ENCODE data around the gene HCST.

Gene HCST, protein sequence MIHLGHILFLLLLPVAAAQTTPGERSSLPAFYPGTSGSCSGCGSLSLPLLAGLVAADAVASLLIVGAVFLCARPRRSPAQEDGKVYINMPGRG

DNA sequence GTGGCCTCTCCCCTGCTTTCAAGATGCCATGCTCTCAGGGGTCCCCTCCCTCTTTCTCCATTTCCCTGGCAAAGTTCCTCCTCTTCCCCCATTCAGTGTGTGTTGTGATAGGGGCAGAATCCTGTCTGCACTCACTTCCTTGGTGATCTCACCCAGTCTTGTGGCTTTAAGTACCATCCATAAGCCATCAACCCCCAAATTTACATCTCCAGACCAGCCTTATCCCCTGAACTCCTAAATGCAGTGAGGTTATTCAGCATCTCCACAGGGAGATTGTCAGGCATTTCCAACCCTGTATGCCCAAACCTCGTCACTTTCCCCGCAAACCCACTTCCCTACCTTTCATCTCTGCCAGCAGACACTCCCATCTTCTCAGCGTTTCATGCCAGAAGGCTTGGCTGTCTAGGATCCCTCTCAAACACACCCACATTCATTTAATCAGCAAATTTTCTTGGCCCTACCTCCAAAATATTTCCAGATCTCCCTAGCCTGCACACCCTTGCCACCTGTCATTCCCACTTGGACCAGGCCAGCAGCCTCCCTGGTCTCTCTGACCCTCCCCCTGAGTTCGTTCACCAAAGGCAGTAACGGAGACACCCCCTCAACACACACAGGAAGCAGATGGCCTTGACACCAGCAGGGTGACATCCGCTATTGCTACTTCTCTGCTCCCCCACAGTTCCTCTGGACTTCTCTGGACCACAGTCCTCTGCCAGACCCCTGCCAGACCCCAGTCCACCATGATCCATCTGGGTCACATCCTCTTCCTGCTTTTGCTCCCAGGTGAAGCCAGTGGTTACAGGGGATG is at the start of gene HCST:
Gene HCST, plus strand, starts transcription at position 676 of the 808 bp plus-strand sequence. Its CDS starts 65 bp downstream, at position 741.
- no peak for DNase-seq

DNA sequence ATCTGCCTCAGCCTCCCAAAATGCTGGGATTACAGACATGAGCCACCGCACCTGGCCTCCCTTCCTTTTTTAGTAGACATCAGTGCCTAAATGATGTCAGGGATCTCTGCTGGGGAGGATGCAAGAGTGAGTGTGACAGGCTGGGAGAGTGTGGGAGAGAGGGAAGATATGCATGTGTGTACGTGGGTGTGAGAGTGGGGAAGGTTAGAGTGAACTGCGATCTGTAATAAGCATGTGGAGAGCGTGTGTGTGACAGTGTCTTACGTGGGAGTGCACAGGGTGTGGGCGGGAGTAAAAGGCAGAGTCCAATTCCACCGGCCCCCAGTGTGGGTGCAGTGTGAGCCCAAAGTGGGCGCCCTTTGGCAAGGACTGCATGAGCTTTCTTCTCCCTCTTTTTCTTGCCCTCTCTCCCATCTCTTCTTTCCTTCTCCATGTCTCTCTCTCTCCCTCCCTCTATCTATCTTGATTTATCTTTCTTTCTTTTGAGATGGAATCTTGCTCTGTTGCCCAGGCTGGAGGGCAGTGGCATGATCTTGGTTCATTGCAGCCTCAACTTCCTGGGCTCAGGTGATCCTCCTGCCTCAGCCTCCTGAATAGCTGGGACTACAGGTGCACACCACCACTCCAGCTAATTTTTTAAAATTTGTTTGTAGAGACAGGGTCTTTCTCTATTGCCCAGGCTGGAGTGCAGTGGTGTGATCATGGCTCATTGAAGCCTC is 49.1 kb upstream of the HCST start:
- DNase-seq = no peak

DNA sequence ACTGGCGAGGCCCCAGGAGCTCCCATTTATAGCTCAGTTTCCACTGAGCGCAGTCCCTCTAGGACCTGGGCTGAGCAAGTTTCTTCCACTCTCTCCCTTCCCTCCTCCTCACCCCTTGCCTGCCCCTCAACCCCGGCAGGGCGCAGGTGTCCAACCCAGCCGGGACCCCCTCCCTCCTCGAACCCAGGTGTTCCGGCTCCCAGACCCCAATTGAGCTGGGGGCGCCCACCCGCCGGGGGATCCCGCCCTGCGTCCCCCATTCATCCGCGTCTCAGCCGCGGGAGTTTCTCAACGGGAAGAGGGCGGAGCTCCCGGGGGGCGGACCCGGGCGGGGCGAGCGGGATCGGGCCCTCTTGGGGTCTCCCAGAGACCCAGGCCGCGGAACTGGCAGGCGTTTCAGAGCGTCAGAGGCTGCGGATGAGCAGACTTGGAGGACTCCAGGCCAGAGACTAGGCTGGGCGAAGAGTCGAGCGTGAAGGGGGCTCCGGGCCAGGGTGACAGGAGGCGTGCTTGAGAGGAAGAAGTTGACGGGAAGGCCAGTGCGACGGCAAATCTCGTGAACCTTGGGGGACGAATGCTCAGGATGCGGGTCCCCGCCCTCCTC is 45.7 kb upstream of the HCST start, which contains the start of gene KIRREL2:
Gene KIRREL2, plus strand, starts transcription at position 366 of the 604 bp plus-strand sequence. Its CDS starts 209 bp downstream, at position 575.
- DNase-seq = no peak

DNA sequence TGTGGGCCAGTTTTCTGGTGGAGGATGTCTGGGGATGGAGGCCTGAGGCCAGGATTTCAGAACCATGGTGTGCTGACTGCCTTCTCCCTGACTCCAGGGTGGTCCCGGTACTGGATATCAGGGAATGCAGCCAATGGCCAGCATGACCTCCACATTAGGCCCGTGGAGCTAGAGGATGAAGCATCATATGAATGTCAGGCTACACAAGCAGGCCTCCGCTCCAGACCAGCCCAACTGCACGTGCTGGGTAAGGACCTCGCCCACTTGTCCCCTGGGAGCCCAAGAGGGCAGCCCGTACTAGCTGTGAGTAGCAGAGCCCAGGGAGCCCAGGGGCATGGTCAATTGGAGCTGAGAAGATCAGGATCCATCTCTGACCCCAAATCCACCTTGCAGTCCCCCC is 44.0 kb upstream of the HCST start:
- no peak for DNase-seq

DNA sequence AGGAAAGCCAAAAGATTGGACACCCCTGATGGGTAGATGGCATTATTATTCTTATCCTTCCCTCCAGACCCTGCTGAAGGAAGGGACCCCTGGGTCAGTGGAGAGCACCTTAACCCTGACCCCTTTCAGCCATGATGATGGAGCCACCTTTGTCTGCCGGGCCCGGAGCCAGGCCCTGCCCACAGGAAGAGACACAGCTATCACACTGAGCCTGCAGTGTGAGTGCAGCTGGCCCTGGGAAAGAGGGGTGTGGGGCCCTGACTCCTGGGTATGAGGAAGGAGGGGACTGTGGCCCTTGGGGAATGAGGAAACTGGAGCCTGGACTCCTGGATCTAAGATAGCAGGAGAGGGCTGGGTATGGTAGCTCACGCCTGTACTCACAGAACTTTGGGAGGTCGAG is 42.9 kb upstream of the HCST start:
- DNase-seq = no peak

DNA sequence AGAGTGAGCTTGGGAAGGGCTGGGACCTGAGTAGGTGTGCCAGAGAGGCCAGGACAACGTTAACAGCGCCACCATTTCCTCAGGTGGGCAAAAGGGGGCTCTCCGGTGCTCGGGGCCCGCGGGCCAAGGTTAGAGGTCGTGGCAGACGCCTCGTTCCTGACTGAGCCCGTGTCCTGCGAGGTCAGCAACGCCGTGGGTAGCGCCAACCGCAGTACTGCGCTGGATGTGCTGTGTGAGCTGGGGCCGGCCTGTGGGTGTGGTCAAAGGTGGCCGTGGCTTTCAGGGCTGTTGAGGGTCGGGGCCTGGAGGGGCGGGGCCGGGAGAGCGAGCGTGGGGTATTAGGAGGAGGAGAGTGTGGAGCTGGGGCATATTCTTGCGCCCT is 41.9 kb upstream of the HCST start:
- DNase-seq = no peak

DNA sequence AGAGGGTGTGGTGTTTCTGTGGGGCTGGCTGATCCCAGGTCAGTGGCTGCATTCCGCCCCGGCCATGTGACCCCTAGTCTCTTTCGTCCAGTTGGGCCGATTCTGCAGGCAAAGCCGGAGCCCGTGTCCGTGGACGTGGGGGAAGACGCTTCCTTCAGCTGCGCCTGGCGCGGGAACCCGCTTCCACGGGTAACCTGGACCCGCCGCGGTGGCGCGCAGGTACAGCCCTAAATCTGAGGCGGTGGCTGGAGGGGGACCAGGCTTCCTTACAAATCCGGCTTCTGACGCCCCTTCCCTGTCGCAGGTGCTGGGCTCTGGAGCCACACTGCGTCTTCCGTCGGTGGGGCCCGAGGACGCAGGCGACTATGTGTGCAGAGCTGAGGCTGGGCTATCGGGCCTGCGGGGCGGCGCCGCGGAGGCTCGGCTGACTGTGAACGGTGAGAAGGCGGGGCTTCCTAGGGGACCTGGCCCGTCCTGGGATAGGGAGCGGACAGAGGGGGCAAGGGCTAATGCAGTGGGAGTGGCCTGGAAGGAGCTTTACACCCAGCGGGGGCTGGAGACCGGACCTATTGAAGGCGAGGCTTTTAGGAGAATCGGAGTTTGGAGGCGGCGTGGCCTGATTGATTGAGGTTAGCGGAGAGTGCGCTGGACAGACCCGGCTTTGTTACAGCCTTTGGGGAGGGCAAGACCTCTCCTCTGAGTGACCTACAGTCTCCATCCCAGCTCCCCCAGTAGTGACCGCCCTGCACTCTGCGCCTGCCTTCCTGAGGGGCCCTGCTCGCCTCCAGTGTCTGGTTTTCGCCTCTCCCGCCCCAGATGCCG is 41.3 kb upstream of the HCST start:
- no peak for DNase-seq

DNA sequence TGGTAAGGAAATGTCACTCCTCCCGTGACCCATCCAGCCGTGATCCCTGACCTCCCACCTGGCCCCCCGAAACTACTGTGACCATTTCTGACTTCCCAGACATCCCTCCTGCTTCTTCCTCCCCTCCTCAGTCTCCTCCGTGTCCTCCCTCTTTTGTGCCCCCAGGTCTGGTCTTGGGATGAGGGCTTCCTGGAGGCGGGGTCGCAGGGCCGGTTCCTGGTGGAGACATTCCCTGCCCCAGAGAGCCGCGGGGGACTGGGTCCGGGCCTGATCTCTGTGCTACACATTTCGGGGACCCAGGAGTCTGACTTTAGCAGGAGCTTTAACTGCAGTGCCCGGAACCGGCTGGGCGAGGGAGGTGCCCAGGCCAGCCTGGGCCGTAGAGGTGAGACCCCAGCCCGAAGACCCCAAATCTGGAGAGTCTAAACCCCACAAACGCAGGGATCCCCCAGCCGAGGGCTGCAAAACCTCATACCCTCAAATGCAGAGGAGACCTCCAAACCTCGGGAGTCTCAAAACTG is 40.6 kb upstream of the HCST start:
- no peak for DNase-seq

DNA sequence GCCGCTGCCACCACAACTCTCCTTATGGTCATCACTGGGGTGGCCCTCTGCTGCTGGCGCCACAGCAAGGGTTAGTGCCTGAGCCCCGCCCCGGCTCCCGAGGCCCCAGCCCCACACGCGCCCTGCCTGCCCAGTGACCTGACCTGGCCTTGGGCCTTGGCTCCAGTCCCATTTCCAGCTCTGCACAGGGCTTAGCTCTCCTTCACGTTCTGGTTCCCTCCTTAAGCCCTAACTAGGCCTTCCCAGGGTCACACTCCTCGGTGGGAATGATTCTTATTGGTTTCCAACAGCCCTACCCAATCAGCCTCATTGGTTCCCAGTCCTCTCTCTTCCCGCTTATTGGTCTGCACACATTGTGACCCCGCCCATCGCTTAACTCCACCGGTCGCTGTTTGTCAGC is 39.8 kb upstream of the HCST start:
- no peak for DNase-seq

DNA sequence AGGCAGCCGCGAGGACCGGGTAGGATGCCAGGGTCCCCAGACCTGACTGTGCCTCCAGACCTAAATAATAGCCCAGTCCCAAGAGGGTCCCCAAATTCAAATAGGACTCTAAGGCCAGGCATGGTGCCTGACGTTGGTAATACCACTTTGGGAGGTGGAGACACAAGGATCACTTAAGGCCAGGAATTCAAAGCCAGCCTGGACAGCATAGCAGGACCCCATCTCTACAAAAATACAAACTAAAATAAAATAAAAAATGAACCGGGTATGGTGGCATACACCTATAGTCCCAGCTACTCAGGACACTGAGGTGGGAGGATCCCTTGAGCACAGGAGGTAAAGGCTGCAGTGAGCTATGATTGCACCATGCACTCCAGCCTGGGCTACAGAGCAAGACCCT is 39.3 kb upstream of the HCST start:
- no peak for DNase-seq

DNA sequence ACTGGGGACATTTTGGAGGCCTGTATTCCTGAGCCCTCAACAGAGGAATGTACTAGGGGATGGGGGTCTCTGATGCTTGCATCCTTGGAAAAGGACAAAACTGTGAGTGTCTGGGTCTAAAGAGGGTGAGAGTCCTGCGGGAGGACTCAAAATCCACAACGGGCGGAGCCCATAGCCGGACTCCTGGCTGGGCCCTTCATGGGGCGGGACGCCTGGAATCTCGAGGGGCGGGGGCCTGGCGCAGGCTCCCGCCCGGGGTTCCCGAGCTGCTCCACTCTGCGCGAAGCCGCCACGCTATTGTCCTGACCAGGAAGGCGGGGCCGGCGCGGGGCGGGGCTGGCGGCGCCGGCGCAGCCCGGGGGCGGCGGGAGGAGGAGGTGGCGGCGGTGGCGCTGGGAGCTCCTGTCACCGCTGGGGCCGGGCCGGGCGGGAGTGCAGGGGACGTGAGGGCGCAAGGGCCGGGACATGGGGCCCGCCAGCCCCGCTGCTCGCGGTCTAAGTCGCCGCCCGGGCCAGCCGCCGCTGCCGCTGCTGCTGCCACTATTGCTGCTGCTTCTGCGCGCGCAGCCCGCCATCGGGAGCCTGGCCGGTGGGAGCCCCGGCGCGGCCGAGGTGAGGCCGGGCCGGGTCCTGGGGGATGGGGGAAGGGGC is 34.0 kb upstream of the HCST start, which contains the start of gene APLP1:
Gene APLP1, plus strand, starts transcription at position 403 of the 651 bp plus-strand sequence. Its CDS starts 63 bp downstream, at position 466.
- DNase-seq = peak; percentile 39 to 73

DNA sequence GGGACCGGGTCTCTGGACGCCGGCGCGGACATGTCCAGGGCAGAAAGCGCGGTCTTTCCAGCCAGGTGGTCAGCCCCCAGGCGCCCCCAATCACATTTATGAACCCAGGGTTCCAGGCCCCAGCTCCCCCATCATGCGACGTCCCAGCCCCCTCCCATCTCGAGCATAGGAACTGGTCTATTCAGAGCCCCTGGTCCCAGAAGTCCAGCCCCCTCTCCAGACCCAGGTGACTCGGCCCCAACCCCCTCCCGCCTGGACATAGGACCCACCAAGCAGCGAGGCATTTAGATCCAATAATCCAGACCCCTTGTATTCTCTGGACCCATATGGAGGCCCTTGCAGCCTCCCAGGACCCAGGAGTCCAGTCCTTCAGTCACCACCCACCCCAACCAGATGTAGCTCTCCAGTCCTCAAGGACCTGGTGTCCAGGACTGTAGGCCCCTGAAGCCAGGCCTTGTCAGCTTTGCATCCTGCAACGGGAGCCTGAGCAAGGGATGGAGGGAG is 33.5 kb upstream of the HCST start:
- DNase-seq = no peak

DNA sequence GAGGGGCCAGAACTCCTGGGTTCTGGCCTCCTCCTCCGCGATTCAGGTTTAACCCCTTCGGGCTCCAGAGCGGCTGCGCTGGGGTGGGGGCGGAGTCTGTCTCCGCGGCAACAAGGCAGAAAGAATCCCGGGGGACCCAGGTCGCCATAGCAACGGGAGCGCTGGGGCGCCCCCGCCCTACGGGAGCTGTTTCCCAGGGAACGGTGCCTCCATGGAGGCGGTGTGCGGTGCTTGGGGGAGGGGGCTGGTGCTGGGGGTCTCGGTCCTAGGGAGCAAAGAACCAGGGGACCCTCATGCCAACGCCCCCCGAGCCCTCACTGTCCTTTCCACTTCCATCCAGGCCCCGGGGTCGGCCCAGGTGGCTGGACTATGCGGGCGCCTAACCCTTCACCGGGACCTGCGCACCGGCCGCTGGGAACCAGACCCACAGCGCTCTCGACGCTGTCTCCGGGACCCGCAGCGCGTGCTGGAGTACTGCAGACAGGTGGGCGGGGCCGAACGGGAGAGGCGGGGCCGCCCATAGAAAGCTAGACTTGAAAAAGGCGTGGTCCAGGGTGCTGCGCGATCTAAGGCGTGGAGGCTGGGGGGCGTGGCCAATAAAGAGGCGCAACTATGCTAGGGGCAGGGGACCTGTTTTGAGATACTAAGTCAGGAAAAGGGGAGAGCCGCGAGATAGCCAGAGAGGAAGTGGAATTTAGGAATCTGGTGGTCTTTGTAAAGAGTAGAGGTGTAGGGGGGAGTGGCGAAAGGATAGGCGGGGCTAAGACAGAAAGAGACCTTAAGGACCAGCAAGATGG is 32.8 kb upstream of the HCST start:
- DNase-seq = peak; percentile 94 to 97

DNA sequence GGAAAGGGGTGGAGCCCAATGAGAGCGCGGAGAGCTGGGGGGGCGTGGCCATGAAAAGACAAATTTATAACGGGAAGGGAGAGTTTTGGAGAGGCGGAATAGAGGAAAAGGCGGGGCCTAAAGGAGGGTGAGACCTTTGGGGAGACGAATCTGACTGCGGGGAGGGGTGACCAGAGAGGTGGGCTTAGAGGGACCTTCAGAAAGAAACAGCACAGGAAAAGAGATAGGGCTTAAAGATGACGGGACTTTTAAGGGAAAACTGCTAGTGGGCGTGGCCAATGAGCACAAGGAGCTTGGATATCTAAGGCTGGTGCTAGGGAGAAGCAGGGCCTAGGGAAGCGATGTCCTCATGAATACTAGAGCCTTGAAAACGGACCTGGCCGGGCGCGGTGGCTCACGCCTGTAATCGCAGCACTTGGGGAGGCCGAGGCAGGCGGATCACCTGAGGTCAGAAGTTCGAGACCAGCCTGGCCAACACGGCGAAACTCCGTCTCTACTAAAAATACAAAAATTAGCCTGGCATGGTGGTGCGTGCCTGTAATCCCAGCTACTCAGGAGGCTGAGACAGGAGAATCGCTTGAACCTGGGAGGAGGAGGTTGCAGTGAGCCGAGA is 32.1 kb upstream of the HCST start:
- peak in 1 of 2 experiments; percentile 94 for DNase-seq

DNA sequence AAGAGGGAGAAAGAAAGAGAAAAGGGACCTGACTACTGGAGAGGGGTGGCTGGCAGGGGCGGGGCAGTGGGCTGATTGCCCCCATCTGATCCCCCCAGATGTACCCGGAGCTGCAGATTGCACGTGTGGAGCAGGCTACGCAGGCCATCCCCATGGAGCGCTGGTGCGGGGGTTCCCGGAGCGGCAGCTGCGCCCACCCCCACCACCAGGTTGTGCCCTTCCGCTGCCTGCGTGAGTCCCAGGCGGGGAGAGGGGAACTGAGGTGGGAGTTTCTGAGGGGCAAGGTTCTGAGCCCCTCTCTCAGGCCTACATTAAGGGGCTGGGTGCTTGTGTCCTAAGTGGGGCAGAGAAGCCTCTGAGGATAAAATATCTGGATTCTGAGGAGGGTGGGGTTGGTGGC is 31.5 kb upstream of the HCST start:
- no peak for DNase-seq

DNA sequence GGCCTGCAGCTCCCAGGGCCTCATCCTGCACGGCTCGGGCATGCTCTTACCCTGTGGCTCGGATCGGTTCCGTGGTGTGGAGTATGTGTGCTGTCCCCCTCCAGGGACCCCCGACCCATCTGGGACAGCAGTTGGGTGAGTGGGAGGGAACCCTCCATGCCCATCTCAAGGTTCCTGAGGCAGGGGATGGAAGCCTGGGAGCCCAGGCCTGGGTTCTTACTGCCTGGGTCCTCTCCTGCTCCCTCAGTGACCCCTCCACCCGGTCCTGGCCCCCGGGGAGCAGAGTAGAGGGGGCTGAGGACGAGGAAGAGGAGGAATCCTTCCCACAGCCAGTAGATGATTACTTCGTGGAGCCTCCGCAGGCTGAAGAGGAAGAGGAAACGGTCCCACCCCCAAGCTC is 30.7 kb upstream of the HCST start:
- DNase-seq = no peak

DNA sequence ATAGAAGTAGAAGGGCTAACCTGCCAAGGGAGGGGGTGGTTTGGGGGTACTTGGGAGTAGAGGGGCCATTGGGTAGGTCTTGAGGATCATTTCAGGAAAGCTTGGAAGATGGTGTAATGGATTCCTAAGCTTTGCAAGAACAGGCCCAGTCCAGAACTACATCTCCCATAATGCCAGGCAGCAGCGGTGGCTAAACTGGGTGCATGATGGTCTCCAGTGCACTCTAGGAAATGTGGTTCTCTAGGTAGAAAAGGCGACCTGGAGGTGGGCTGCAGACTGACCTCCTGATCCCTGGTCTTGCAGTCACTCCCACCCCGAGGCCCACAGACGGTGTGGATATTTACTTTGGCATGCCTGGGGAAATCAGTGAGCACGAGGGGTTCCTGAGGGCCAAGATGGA is 30.1 kb upstream of the HCST start:
- DNase-seq = no peak

DNA sequence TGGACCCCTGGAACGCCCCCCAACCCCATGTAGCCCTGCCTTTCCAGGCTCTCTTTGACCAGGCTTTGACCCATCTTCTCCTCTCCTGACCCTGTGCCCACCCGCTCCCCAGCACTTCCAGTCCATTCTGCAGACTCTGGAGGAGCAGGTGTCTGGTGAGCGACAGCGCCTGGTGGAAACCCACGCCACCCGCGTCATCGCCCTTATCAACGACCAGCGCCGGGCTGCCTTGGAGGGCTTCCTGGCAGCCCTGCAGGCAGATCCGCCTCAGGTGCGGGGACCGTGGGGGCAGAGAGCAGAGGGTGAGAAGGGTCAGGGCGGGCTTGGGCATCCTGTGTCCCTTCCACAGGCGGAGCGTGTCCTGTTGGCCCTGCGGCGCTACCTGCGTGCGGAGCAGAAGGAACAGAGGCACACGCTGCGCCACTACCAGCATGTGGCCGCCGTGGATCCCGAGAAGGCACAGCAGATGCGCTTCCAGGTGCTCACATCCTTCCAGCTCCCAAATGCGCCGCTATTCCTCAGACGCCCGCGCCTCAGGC is 27.9 kb upstream of the HCST start:
- DNase-seq = no peak

DNA sequence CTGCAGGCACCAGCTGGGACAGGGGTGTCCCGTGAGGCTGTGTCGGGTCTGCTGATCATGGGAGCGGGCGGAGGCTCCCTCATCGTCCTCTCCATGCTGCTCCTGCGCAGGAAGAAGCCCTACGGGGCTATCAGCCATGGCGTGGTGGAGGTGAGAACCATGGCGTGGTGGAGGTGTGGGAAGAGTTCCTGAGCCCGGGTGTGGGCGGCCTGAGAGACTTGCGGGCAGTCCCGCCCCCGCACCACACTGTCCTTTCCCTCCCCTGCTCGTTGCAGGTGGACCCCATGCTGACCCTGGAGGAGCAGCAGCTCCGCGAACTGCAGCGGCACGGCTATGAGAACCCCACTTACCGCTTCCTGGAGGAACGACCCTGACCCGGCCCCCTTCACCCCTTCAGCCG is 23.3 kb upstream of the HCST start:
- no peak for DNase-seq

DNA sequence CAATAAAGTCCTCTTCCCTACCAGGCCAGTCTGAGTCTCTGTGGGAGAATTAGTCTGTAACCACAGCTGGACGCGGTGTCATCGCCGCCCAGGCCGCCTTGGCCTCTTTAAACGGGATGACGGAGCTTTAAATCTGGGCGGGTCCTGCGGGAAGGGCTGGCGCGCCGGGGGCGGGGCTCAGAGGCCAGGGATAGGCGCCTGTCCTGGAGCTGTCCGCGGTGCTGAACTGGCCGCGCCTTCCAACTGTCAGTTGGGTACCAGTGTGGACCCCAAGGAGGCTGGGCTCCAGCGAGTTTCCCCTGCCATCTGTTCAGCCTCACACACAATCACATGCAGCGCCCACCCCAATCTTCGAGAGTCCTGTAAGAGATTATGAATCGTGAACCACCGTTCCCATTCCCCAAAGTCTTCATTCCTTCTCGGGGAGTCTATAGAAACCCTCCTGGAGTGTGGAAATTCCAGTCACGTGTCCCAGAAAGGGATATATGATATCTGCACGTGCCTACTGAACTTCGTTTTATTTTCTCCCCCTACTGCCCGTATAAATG is 22.5 kb upstream of the HCST start:
- peak in 1 of 2 experiments; percentile 27 for DNase-seq

Measured in NCI-H187 (cell line).